ENCODE measurements around the gene RMND1. TPM values are rescaled to one million over a fixed set of nuclear protein-coding genes. Genes with fewer than 3 reads are reported as not detected.

Gene RMND1
- total RNA-seq, 1 experiment from 2014 or later: 27.0 TPM

DNA sequence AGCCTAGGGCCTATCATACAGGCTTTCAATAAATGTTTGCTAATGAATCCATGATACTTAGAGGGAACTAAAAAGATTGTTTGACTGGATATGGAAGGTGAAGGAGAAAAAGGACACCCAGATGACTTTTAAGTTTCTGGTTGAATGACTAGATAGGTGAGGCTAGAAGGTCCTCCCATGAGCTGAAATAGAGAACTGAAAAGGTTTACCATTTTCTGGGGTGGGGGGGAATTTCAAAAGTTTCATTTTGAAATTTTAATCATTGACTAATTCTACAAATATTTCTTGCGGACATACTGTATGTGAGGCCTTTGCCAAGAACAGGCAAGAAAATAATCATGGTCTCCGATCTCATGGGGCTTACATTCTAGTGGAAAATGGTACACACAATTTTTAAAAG is 42.7 kb downstream of the RMND1 start:
- no peak overlapping the region for H2AK5ac ChIP-seq (ENCODE audit: insufficient read length, low read length)

More for the DNA sequence above, 42.7 kb downstream of the RMND1 start:
- H3K27ac ChIP-seq (ENCODE audit: insufficient read length, low read depth, low read length): no peak overlapping the region
- no peak overlapping the region for H4K91ac ChIP-seq (ENCODE audit: insufficient read length, low read depth, low read length)
- Mint-ChIP-seq H3K36me3 (ENCODE audit: insufficient read depth in 1 of 3, low read depth in 3 of 3) (peaks cover 35 to 71% (median 38%) of the 10 kb centered on the region in 3 experiments), H3K27ac (peak overlapping the region in 1 of 3 experiments; percentile 69; a peak in 3 of 7 replicates), H3K4me3 (no peak overlapping the region), H3K27me3 (ENCODE audit: low read depth) (no peaks in the 10 kb centered on the region), H3K9me3 (no peaks in the 10 kb centered on the region; a peak in 1 of 5 replicates), H3K4me1 (no peaks in the 10 kb centered on the region)
- no peaks in the 10 kb centered on the region for H3K79me1 ChIP-seq (ENCODE audit: insufficient read depth, low read depth, low read length, poor library complexity, severe bottlenecking)
- no peak for TF ChIP-seq CTCF (conservative IDR thresholded peaks at IDR 0.05)
- no peaks in the 10 kb centered on the region for H3K4me1 ChIP-seq (ENCODE audit: insufficient read depth, low read length)
- H4K8ac ChIP-seq (replicated peaks; ENCODE audit: insufficient read length, low read depth, low read length): no peak overlapping the region
- no peak overlapping the region for H2BK5ac ChIP-seq (ENCODE audit: insufficient read length, low read length)
- no peaks in the 10 kb centered on the region for H3K27me3 ChIP-seq (ENCODE audit: insufficient read depth, low read length)
- no peak for DNase-seq
- H3K56ac ChIP-seq (ENCODE audit: insufficient read length, low read depth, low read length): no peak overlapping the region
- H3T11ph ChIP-seq (ENCODE audit: low read length): no peak overlapping the region
- no peaks in the 10 kb centered on the region for H3K79me2 ChIP-seq (ENCODE audit: insufficient read depth, low read length)
- no peak overlapping the region for H2BK20ac ChIP-seq (ENCODE audit: low read depth, low read length, poor library complexity, severe bottlenecking)
- no peak overlapping the region for H3K4me2 ChIP-seq (ENCODE audit: insufficient read depth, insufficient read length, low read length)
- H2AFZ ChIP-seq (ENCODE audit: low read length): no peak overlapping the region
- no peak overlapping the region for H3K14ac ChIP-seq (ENCODE audit: insufficient read depth, low read length)
- H4K20me1 ChIP-seq (ENCODE audit: control insufficient read depth, insufficient read depth, insufficient read length): no peaks in the 10 kb centered on the region
- H2BK120ac ChIP-seq (ENCODE audit: low read depth, low read length, poor library complexity, severe bottlenecking): no peak overlapping the region
- H3K18ac ChIP-seq (ENCODE audit: insufficient read length, low read depth, low read length): no peak overlapping the region
- no peaks in the 10 kb centered on the region for H3K23me2 ChIP-seq (ENCODE audit: insufficient read length, low read depth, low read length, poor library complexity, severe bottlenecking)
- WGBS (ENCODE audit: extremely low coverage, insufficient read length, low lambda C conversion rate): no CpG with 5 or more reads among the region's 2 CpGs
- H2BK12ac ChIP-seq (ENCODE audit: insufficient read length, low read depth, low read length): no peak overlapping the region
- H3K9ac ChIP-seq (ENCODE audit: extremely low read depth, insufficient read length, low read length): no peak overlapping the region
- no peak overlapping the region for H3K4ac ChIP-seq (ENCODE audit: low read depth, low read length)
- no peaks in the 10 kb centered on the region for H3K9me3 ChIP-seq (ENCODE audit: control insufficient read depth, low read depth, low read length)
- no peak overlapping the region for H2BK15ac ChIP-seq (ENCODE audit: low read depth, low read length)
- H4K5ac ChIP-seq (ENCODE audit: insufficient read length, low read depth, low read length): no peak overlapping the region
- H3K23ac ChIP-seq (ENCODE audit: insufficient read length, low read depth, low read length): no peak overlapping the region

All from H9 (cell line).